A673 (cell line): ENCODE measurements around the gene C1orf74.

ENCODE experiments used
- EZH2 ChIP-seq: fragments of 200-600 bp; sonication (generic); IDR thresholded peaks from 2 replicates; pipeline ENCODE4 v1.6.1; 2017; ENCODE audit warnings: borderline replicate concordance, low read depth, mild to moderate bottlenecking, mixed read lengths, antibody characterized with exemption, low read length; ENCODE audit not compliant: poor library complexity, severe bottlenecking
- TF ChIP-seq, protein P1 (sequence below): fragments of 300-800, 200-600 bp; sonication (generic); conservative IDR thresholded peaks from 2 replicates; pipeline ENCODE4 v1.5.1; 2017; ENCODE audit warnings: low read depth, mild to moderate bottlenecking, antibody characterized with exemption, low read length, moderate library complexity, mixed read lengths

DNA sequence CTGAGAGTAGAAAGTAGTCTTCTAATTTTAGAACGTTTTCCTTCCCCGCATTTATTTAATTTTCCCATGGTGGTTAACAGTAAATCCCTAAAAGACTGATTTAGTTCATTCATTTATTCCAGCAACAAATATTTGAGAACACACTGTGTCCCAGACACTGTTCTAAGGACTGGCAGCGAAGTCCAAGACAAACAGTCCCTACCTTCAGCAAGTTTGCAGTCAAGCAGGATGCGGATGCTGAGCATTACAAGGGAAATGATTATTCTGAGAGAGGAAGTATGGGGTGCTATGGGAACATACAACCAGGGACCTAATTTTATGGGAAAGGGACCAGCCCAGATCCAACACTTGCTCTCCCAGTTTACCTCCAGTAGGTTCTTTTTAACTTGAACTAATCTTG is 1.2 kb upstream of the C1orf74 start:
- TF ChIP-seq, protein P1, sequence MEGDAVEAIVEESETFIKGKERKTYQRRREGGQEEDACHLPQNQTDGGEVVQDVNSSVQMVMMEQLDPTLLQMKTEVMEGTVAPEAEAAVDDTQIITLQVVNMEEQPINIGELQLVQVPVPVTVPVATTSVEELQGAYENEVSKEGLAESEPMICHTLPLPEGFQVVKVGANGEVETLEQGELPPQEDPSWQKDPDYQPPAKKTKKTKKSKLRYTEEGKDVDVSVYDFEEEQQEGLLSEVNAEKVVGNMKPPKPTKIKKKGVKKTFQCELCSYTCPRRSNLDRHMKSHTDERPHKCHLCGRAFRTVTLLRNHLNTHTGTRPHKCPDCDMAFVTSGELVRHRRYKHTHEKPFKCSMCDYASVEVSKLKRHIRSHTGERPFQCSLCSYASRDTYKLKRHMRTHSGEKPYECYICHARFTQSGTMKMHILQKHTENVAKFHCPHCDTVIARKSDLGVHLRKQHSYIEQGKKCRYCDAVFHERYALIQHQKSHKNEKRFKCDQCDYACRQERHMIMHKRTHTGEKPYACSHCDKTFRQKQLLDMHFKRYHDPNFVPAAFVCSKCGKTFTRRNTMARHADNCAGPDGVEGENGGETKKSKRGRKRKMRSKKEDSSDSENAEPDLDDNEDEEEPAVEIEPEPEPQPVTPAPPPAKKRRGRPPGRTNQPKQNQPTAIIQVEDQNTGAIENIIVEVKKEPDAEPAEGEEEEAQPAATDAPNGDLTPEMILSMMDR, result no peak
- TF ChIP-seq EZH2, result no peak
